Mesendoderm (in vitro differentiated cells): ENCODE results near the gene TTLL10.

ENCODE experiments used
- DNase-seq: peaks from one replicate; pipeline ENCODE4 v3.0.0; 2013
- H2AK5ac ChIP-seq: 2 replicates; pipeline ENCODE4 v1.6.1; 2013; ENCODE audit warnings: low read length, inconsistent platforms
- H2BK120ac ChIP-seq: 2 replicates; pipeline ENCODE4 v1.6.1; 2013; ENCODE audit warnings: low read depth, mild to moderate bottlenecking, low read length, moderate library complexity, mixed read lengths
- H2BK15ac ChIP-seq: replicated peaks from 2 replicates; pipeline ENCODE4 v1.6.1; 2013; ENCODE audit warnings: low read depth, mild to moderate bottlenecking, moderate library complexity
- H2BK5ac ChIP-seq: 2 replicates; pipeline ENCODE4 v1.6.1; 2013; ENCODE audit warnings: low read length, inconsistent platforms
- H3K18ac ChIP-seq: 2 replicates; pipeline ENCODE4 v1.6.1; 2013; ENCODE audit warnings: mild to moderate bottlenecking, low read length, mixed read lengths
- H3K23ac ChIP-seq: one replicate; pipeline ENCODE4 v1.6.1; 2013; ENCODE audit warnings: low read length
- H3K27ac ChIP-seq: 2 replicates; pipeline ENCODE4 v1.5.1; 2013; ENCODE audit warnings: low read depth, mild to moderate bottlenecking, inconsistent platforms, low read length, moderate library complexity
- H3K27me3 ChIP-seq: 2 replicates; pipeline ENCODE4 v1.6.1; 2013; ENCODE audit warnings: low read length, control low read depth, mild to moderate bottlenecking, inconsistent platforms; ENCODE audit not compliant: insufficient read depth, poor library complexity
- H3K36me3 ChIP-seq: 2 replicates; pipeline ENCODE4 v1.6.1; 2013; ENCODE audit warnings: low read length, inconsistent platforms; ENCODE audit not compliant: control insufficient read depth, insufficient read depth
- H3K4ac ChIP-seq: one replicate; pipeline ENCODE4 v1.6.1; 2013; ENCODE audit warnings: low read depth, mild to moderate bottlenecking, low read length, moderate library complexity
- H3K4me1 ChIP-seq: 2 replicates; pipeline ENCODE4 v1.6.1; 2013; ENCODE audit warnings: low read depth, low read length, inconsistent platforms; ENCODE audit not compliant: control insufficient read depth
- H3K4me2 ChIP-seq: 2 replicates; pipeline ENCODE4 v1.6.1; 2013; ENCODE audit warnings: low read length
- H3K4me3 ChIP-seq: 2 replicates; pipeline ENCODE4 v1.5.1; 2013; ENCODE audit warnings: mild to moderate bottlenecking, low read length
- H3K56ac ChIP-seq: one replicate; pipeline ENCODE4 v1.6.1; 2013; ENCODE audit warnings: low read length
- H3K79me1 ChIP-seq: 2 replicates; pipeline ENCODE4 v1.6.1; 2013; ENCODE audit warnings: low read length, inconsistent platforms
- H3K79me2 ChIP-seq: 2 replicates; pipeline ENCODE4 v1.6.1; 2013; ENCODE audit warnings: mild to moderate bottlenecking, low read length; ENCODE audit not compliant: control insufficient read depth, insufficient read depth
- H3K9ac ChIP-seq: 2 replicates; pipeline ENCODE4 v1.6.1; 2013; ENCODE audit warnings: low read length, inconsistent platforms
- H4K5ac ChIP-seq: one replicate; pipeline ENCODE4 v1.6.1; 2013; ENCODE audit warnings: low read length
- H4K8ac ChIP-seq: one replicate; pipeline ENCODE4 v1.6.1; 2013; ENCODE audit warnings: low read depth, mild to moderate bottlenecking, control low read depth, low read length, moderate library complexity
- WGBS: extraction: QIAGEN DNeasy Blood & Tissue Kit; methylation state at CpG from one replicate; pipeline ENCODE4 v1.1.7; 2013; ENCODE audit warnings: low lambda C conversion rate, missing lambda C conversion rate; ENCODE audit not compliant: insufficient coverage; ENCODE audit errors: extremely low coverage; 5-methylcytosine and 5-hydroxymethylcytosine counted together

The TTLL10 gene

GRCh38 chr1:1215080-1215676 is 41.5 kb downstream of the TTLL10 start:
- H3K4ac ChIP-seq: no peak overlapping the region
- no peaks in the 10 kb centered on the region for H3K36me3 ChIP-seq
- no peak overlapping the region for H2AK5ac ChIP-seq
- H2BK120ac ChIP-seq: no peak overlapping the region
- no peak overlapping the region for H3K9ac ChIP-seq
- no peaks in the 10 kb centered on the region for H3K4me1 ChIP-seq
- no peak overlapping the region for H4K8ac ChIP-seq
- no peak for DNase-seq
- H3K27me3 ChIP-seq: no peaks in the 10 kb centered on the region
- no peaks in the 10 kb centered on the region for H3K79me2 ChIP-seq
- H4K5ac ChIP-seq: no peak overlapping the region
- no peak overlapping the region for H3K27ac ChIP-seq
- H3K4me2 ChIP-seq: no peak overlapping the region
- H3K23ac ChIP-seq: no peak overlapping the region
- no peak overlapping the region for H3K18ac ChIP-seq
- no peak overlapping the region for H2BK5ac ChIP-seq
- H2BK15ac ChIP-seq: no peak overlapping the region
- H3K4me3 ChIP-seq: no peak overlapping the region
- WGBS: no CpG with 5 or more reads among the region's 11 CpGs
- H3K56ac ChIP-seq: no peak overlapping the region
- no peaks in the 10 kb centered on the region for H3K79me1 ChIP-seq

- H3K4me1 ChIP-seq: no peaks in the 10 kb centered on the region
- no peaks in the 10 kb centered on the region for H3K79me1 ChIP-seq
- no peak overlapping the region for H2BK5ac ChIP-seq
- no peak overlapping the region for H2AK5ac ChIP-seq
- no peak overlapping the region for H3K18ac ChIP-seq
- no peak overlapping the region for H3K56ac ChIP-seq
- WGBS: no CpG with 5 or more reads among the region's 21 CpGs
- no peaks in the 10 kb centered on the region for H3K36me3 ChIP-seq
- no peak overlapping the region for H4K8ac ChIP-seq
- no peak overlapping the region for H2BK120ac ChIP-seq
- no peak overlapping the region for H2BK15ac ChIP-seq
- no peak overlapping the region for H3K27ac ChIP-seq
- DNase-seq: no peak
- H4K5ac ChIP-seq: no peak overlapping the region
- no peak overlapping the region for H3K4me3 ChIP-seq
- H3K9ac ChIP-seq: no peak overlapping the region
- no peak overlapping the region for H3K4ac ChIP-seq
- no peaks in the 10 kb centered on the region for H3K79me2 ChIP-seq
- no peaks in the 10 kb centered on the region for H3K27me3 ChIP-seq
- no peak overlapping the region for H3K4me2 ChIP-seq
- no peak overlapping the region for H3K23ac ChIP-seq
These were observed 42.4 kb downstream of the TTLL10 start for GRCh38 chr1:1215881-1216605.

- Histone ChIP-seq H3K18ac (no peak overlapping the region), H3K56ac (no peak overlapping the region), H2BK15ac (no peak overlapping the region), H3K4me1 (no peaks in the 10 kb centered on the region), H3K9ac (no peak overlapping the region), H3K36me3 (no peaks in the 10 kb centered on the region), H3K4me2 (no peak overlapping the region), H3K23ac (no peak overlapping the region), H3K79me1 (no peaks in the 10 kb centered on the region), H2BK5ac (no peak overlapping the region), H4K5ac (no peak overlapping the region), H3K27ac (no peak overlapping the region), H4K8ac (no peak overlapping the region), H3K27me3 (no peaks in the 10 kb centered on the region), H3K79me2 (no peaks in the 10 kb centered on the region), H3K4ac (no peak overlapping the region), H2BK120ac (no peak overlapping the region), H2AK5ac (no peak overlapping the region), H3K4me3 (no peak overlapping the region)
- DNase-seq: no peak
- WGBS: no CpG with 5 or more reads among the region's 74 CpGs
These were observed 43.3 kb downstream of the TTLL10 start for GRCh38 chr1:1216770-1217620.

- no peaks in the 10 kb centered on the region for H3K27me3 ChIP-seq
- H2BK120ac ChIP-seq: no peak overlapping the region
- H2BK15ac ChIP-seq: no peak overlapping the region
- WGBS: no CpG with 5 or more reads among the region's 52 CpGs
- no peak overlapping the region for H3K56ac ChIP-seq
- no peak overlapping the region for H4K5ac ChIP-seq
- no peak overlapping the region for H3K27ac ChIP-seq
- no peak overlapping the region for H2AK5ac ChIP-seq
- no peak overlapping the region for H3K4me3 ChIP-seq
- H3K79me1 ChIP-seq: no peaks in the 10 kb centered on the region
- no peak overlapping the region for H3K18ac ChIP-seq
- peaks cover 2% of the 10 kb centered on the region for H3K36me3 ChIP-seq
- H3K79me2 ChIP-seq: no peaks in the 10 kb centered on the region
- H3K9ac ChIP-seq: no peak overlapping the region
- H3K4me1 ChIP-seq: no peaks in the 10 kb centered on the region
- H3K4me2 ChIP-seq: no peak overlapping the region
- H3K23ac ChIP-seq: no peak overlapping the region
- H3K4ac ChIP-seq: no peak overlapping the region
- no peak overlapping the region for H2BK5ac ChIP-seq
- peak; percentile 41 for DNase-seq
- H4K8ac ChIP-seq: no peak overlapping the region
These were observed 44.2 kb downstream of the TTLL10 start for GRCh38 chr1:1217621-1218523.

GRCh38 chr1:1218524-1219200 is 45.0 kb downstream of the TTLL10 start:
- H2BK15ac ChIP-seq: no peak overlapping the region
- peaks cover 4% of the 10 kb centered on the region for H3K36me3 ChIP-seq
- no peak overlapping the region for H3K4me2 ChIP-seq
- no peak overlapping the region for H2AK5ac ChIP-seq
- H3K4ac ChIP-seq: no peak overlapping the region
- H4K8ac ChIP-seq: no peak overlapping the region
- no peaks in the 10 kb centered on the region for H3K27me3 ChIP-seq
- H3K79me1 ChIP-seq: no peaks in the 10 kb centered on the region
- no peaks in the 10 kb centered on the region for H3K4me1 ChIP-seq
- H3K56ac ChIP-seq: no peak overlapping the region
- whole genome bisulfite sequencing: no CpG with 5 or more reads among the region's 36 CpGs
- H2BK5ac ChIP-seq: no peak overlapping the region
- H3K27ac ChIP-seq: no peak overlapping the region
- DNase-seq: no peak
- no peak overlapping the region for H3K18ac ChIP-seq
- H3K79me2 ChIP-seq: no peaks in the 10 kb centered on the region
- H3K4me3 ChIP-seq: no peak overlapping the region
- no peak overlapping the region for H3K9ac ChIP-seq
- no peak overlapping the region for H3K23ac ChIP-seq
- H2BK120ac ChIP-seq: no peak overlapping the region
- no peak overlapping the region for H4K5ac ChIP-seq
